Sigmoid colon (tissue), 4 donors: ENCODE results near the gene STK32B.

Experiments
- CTCF ChIP-seq, 4 experiments: fragments of 450-650 bp in 3 of 4; fragments of 200-600 bp in 1 of 4; IDR thresholded peaks; one replicate each; pipeline ENCODE4 v1.5.1; 2016 to 2019; ENCODE audit warnings: antibody characterized with exemption in 4 of 4, mild to moderate bottlenecking in 3 of 4, moderate library complexity in 2 of 4
- POLR2A ChIP-seq, 2 donors: fragments of 450-650 bp; IDR thresholded peaks; one replicate each; pipeline ENCODE4 v1.6.1; 2016; ENCODE audit warnings: antibody characterized with exemption in 2 of 2, mild to moderate bottlenecking in 2 of 2, moderate library complexity in 2 of 2
- POLR2AphosphoS5 ChIP-seq, 4 donors: sonication (generic); formaldehyde crosslinking; IDR thresholded peaks; one replicate each; pipeline ENCODE4 v1.6.1; 2017; ENCODE audit warnings: antibody characterized with exemption in 4 of 4

- TF ChIP-seq CTCF (IDR thresholded peaks at IDR 0.05) (no peak), POLR2A (IDR thresholded peaks at IDR 0.05) (no peak), POLR2AphosphoS5 (IDR thresholded peaks at IDR 0.05) (no peak)
These were observed 418.0 kb downstream of the STK32B start for GRCh38 chr4:5469151-5469775.
